ENCODE results near the gene PRELID3B. TPM values are rescaled to one million over a fixed set of nuclear protein-coding genes. Genes with fewer than 3 reads are reported as not detected.

Gene PRELID3B
- total and polyA plus RNA-seq, 2 of the 8 experiments (the other 6 are each of a cell fraction or from before 2014, with no cell fraction given) = 8.1 to 50.5 TPM

DNA sequence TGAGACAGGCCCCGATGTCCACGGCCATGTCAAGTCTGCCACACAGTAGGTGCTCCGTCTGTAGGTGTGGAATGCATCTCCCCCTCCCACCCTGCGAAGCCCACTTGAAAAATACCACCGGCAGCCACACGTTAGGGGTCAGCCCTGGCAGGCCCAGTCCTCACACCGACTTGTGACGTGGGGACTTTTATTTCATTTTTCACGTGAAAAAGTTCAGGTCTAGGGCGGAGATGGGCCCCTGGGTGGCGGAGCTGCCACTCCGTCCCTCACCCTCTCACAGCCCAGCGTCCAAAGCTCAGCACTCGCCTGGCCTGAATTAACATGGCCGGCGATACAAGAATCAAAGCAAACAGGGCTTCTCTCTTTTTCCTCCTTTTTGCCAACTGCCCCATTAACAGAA is 27.2 kb downstream of the PRELID3B start:
- no peak for TF ChIP-seq BACH1 (IDR thresholded peaks at IDR 0.05; ENCODE audit: low read length)
- FAIRE-seq (no peak), DNase-seq (ENCODE audit: low read depth in 1 of 2, low spot score in 2 of 2) (no peak)
- H3K4me3 ChIP-seq (ENCODE audit: extremely low read depth in 1 of 4, insufficient read depth in 2 of 4, low read depth in 3 of 4, low read length in 4 of 4) = no peak overlapping the region
- POLR2A ChIA-PET (ENCODE audit: partially characterized antibody) = interaction anchor here (0.8 to 1.0 kb wide), 2 partner anchors 10 to 33 kb away, joined by 3 read pairs; no protein-coding TSS in a partner anchor
- H3K79me1 ChIP-seq (ENCODE audit: low read depth, low read length) = no peaks in the 10 kb centered on the region
- CTCF ChIA-PET (ENCODE audit: partially characterized antibody) = interaction anchor here (0.9 to 1.5 kb wide), 4 partner anchors 9 to 389 kb away, joined by 3 to 4 read pairs (median 4); no protein-coding TSS in a partner anchor
- H4K8ac ChIP-seq (ENCODE audit: extremely low read depth, insufficient read depth, low read length) = peak overlapping the region; percentile 65; the same call in 1 of the 2 replicates
- H2AK5ac ChIP-seq (ENCODE audit: low read depth, low read length) = no peak overlapping the region
- no peak overlapping the region for H3K56ac ChIP-seq (replicated peaks; ENCODE audit: insufficient read length, low read depth, low read length)
- H2BK15ac ChIP-seq (ENCODE audit: low read length) = no peak overlapping the region
- no peaks in the 10 kb centered on the region for H4K20me1 ChIP-seq (replicated peaks in 1 of 2; ENCODE audit: control insufficient read depth in 1 of 2, insufficient read depth in 2 of 2, low read length in 2 of 2)
- no peak overlapping the region for H3K23ac ChIP-seq (ENCODE audit: insufficient read length)
- H3K14ac ChIP-seq (ENCODE audit: insufficient read length) = no peak overlapping the region
- WGBS, 2 experiments (ENCODE audit: extremely low coverage in 1 of 2, insufficient coverage in 1 of 2, insufficient read length in 1 of 2, insufficient replicate concordance in 2 of 2, low coverage in 1 of 2, low lambda C conversion rate in 2 of 2, missing lambda C conversion rate in 1 of 2) = 83% methylated on average over 14 of the region's 16 CpGs; no CpG with 5 or more reads in 1 of the 2 experiments
- no peak overlapping the region for H2BK20ac ChIP-seq (ENCODE audit: low read length)
- H3K4me2 ChIP-seq (ENCODE audit: insufficient read depth in 1 of 2, low read depth in 2 of 2, low read length in 2 of 2) = no peak overlapping the region
- H3K18ac ChIP-seq (ENCODE audit: extremely low read depth, low read length) = no peak overlapping the region
- H3K79me2 ChIP-seq (ENCODE audit: control insufficient read depth in 1 of 2, insufficient read depth in 2 of 2, low read length in 2 of 2) = no peaks in the 10 kb centered on the region
- H3K9me3 ChIP-seq (ENCODE audit: insufficient read depth in 2 of 2, low read depth in 1 of 2, low read length in 1 of 2) = no peaks in the 10 kb centered on the region
- no peak overlapping the region for H2BK5ac ChIP-seq (ENCODE audit: low read depth, low read length)
- no peak overlapping the region for H3K4ac ChIP-seq (replicated peaks; ENCODE audit: insufficient read length, low read depth, low read length)
- H4K5ac ChIP-seq (ENCODE audit: insufficient read length, low read depth, low read length) = no peak overlapping the region
- no peak overlapping the region for H2BK12ac ChIP-seq (ENCODE audit: low read depth, low read length)
- H3K27ac ChIP-seq (ENCODE audit: low read depth, low read length) = no peak overlapping the region
- peaks cover 0 to 4% (median 0%) of the 10 kb centered on the region in 4 experiments; a peak in 1 of 7 replicates for H3K4me1 ChIP-seq (replicated peaks in 1 of 4; ENCODE audit: control insufficient read depth in 3 of 4, insufficient read depth in 4 of 4, low read length in 3 of 4)
- no peak overlapping the region for H3K9ac ChIP-seq (replicated peaks in 1 of 4; ENCODE audit: extremely low read depth in 1 of 4, low read depth in 3 of 4, low read length in 3 of 4)
- no peak overlapping the region for H4K91ac ChIP-seq (replicated peaks; ENCODE audit: insufficient read length, low read length)
- no peaks in the 10 kb centered on the region; a peak in 3 of 7 replicates for H3K27me3 ChIP-seq (replicated peaks in 1 of 4; ENCODE audit: control insufficient read depth in 3 of 4, extremely low read depth in 1 of 4, insufficient read depth in 3 of 4, low read length in 3 of 4)
- H2BK120ac ChIP-seq (replicated peaks; ENCODE audit: low read depth, low read length) = no peak overlapping the region
- H3K23me2 ChIP-seq (ENCODE audit: low read depth, low read length) = no peaks in the 10 kb centered on the region
- H2AFZ ChIP-seq (ENCODE audit: low read length) = no peak overlapping the region
- H3K36me3 ChIP-seq (ENCODE audit: control insufficient read depth in 2 of 4, insufficient read depth in 4 of 4, low read length in 3 of 4) = no peaks in the 10 kb centered on the region
